K562 (cell line): Measurements from ENCODE around the gene SPEF1. TPM values are rescaled to one million over a fixed set of nuclear protein-coding genes. Genes with fewer than 3 reads are reported as not detected.

Experiments
- ATAC-seq: fragments of 200-7000 bp; cut with Tn5 transposase; 3 replicates; pipeline ENCODE4 v1.9.1; 2020; ENCODE audit warnings: moderate library complexity
- BruUV-seq: library from RNA; stranded (reverse); fragments of 400-500 nt; replicated peaks from 2 replicates; lab custom pipeline; 2021; lab: Mats Ljungman, UMichigan
- CTCF ChIA-PET: fragments of 300-600 bp; formaldehyde crosslinking; extraction: SDS; loops from one replicate; lab custom pipeline; 2021; ENCODE audit warnings: low intra/inter-chr PET ratio; lab: Yijun Ruan, JAX
- POLR2A ChIA-PET: fragments of 300-600, 350-650 bp; sonication (Branson Sonifier 250); formaldehyde crosslinking; extraction: SDS; loops from one replicate; lab custom pipeline; 2021; ENCODE audit warnings: antibody characterized with exemption, inconsistent platforms; lab: Yijun Ruan, JAX
- DNase-seq, 4 experiments: peaks; one replicate each; pipeline versions ENCODE4 v3.0.0 to v3.0.0-alpha.2; 2011 to 2018; ENCODE audit warnings: low spot score in 3 of 4, mixed read lengths in 3 of 4; ENCODE audit errors: extremely low read depth in 1 of 4
- FAIRE-seq: peaks from 2 replicates; lab custom pipeline; 2011; peaks lifted over from hg19 to GRCh38; lab: Jason Lieb, UNC
- H2AFZ ChIP-seq: 2 replicates; pipeline ENCODE4 v1.6.0; 2011; ENCODE audit warnings: low read depth, low read length, control low read depth, inconsistent platforms
- H3K27ac ChIP-seq: fragments of 200-600 bp; 3 replicates; pipeline ENCODE4 v1.8.0; 2011; ENCODE audit warnings: low read depth, mild to moderate bottlenecking, control low read depth, inconsistent platforms, low read length, moderate library complexity, mixed read lengths; ENCODE audit errors: extremely low read depth
- H3K27me3 ChIP-seq, 2 experiments: fragments of 300-600 bp in 1 of 2; 2 replicates in 1 of 2; 3 replicates in 1 of 2; pipeline versions ENCODE4 v1.6.0 to v1.8.0; 2011; ENCODE audit warnings: inconsistent platforms in 2 of 2, low read length in 2 of 2, mild to moderate bottlenecking in 1 of 2, mixed read lengths in 1 of 2, moderate library complexity in 1 of 2; ENCODE audit not compliant: control insufficient read depth in 2 of 2, insufficient read depth in 2 of 2
- H3K36me3 ChIP-seq: fragments of 300-600 bp; 3 replicates; pipeline ENCODE4 v1.8.0; 2011; ENCODE audit warnings: mild to moderate bottlenecking, low read length, inconsistent platforms; ENCODE audit not compliant: control insufficient read depth, insufficient read depth
- H3K4me1 ChIP-seq, 2 experiments: fragments of 200-600 bp in 1 of 2; replicated peaks in 1 of 2; 2 replicates in 1 of 2; 3 replicates in 1 of 2; pipeline versions ENCODE4 v1.5.1 to v1.8.0; 2011; ENCODE audit warnings: inconsistent platforms in 2 of 2, low read length in 2 of 2, mild to moderate bottlenecking in 1 of 2, mixed read lengths in 1 of 2, moderate library complexity in 1 of 2; ENCODE audit not compliant: control insufficient read depth in 2 of 2, insufficient read depth in 2 of 2
- H3K4me2 ChIP-seq: 2 replicates; pipeline ENCODE4 v1.6.1; 2011; ENCODE audit warnings: low read length, control low read depth, inconsistent platforms, mixed read lengths; ENCODE audit not compliant: insufficient read depth
- H3K4me3 ChIP-seq: fragments of 200-600 bp; sonication (generic), shearing (Covaris generic); 2 replicates; pipeline ENCODE4 v1.5.1; 2016; ENCODE audit warnings: control low read depth, inconsistent platforms
- H3K79me2 ChIP-seq: fragments of 200-600 bp; 3 replicates; pipeline ENCODE4 v1.8.0; 2011; ENCODE audit warnings: low read length, inconsistent platforms; ENCODE audit not compliant: control insufficient read depth, insufficient read depth
- H3K9ac ChIP-seq, 2 experiments: 2 replicates each; pipeline versions ENCODE4 v1.6.0 to v1.6.1; 2011; ENCODE audit warnings: low read depth in 2 of 2, low read length in 2 of 2, control low read depth in 1 of 2, inconsistent platforms in 1 of 2, mild to moderate bottlenecking in 1 of 2, mixed read lengths in 1 of 2; ENCODE audit not compliant: insufficient read depth in 1 of 2
- H3K9me1 ChIP-seq: one replicate; pipeline ENCODE4 v1.6.0; 2011; ENCODE audit warnings: inconsistent platforms, mild to moderate bottlenecking, low read length, moderate library complexity; ENCODE audit not compliant: control insufficient read depth, insufficient read depth
- H3K9me3 ChIP-seq: replicated peaks from 2 replicates; pipeline ENCODE4 v1.5.1; 2011; ENCODE audit warnings: low read depth, low read length, inconsistent platforms; ENCODE audit not compliant: control insufficient read depth, insufficient read depth
- H4K20me1 ChIP-seq: replicated peaks from 2 replicates; pipeline ENCODE4 v1.6.1; 2011; ENCODE audit warnings: low read length, inconsistent platforms, mixed read lengths; ENCODE audit not compliant: control insufficient read depth, insufficient read depth
- ADNP ChIP-seq: fragments of 200-800 bp; sonication (Bioruptor generic); IDR thresholded peaks from 2 replicates; pipeline ENCODE4 v1.6.1; 2016; ENCODE audit warnings: missing genetic modification characterization, missing compliant biosample characterization
- ATF6 ChIP-seq: sonication (generic); formaldehyde crosslinking; IDR thresholded peaks from 2 replicates; pipeline ENCODE4 v1.4.0; 2020; ENCODE audit warnings: mild to moderate bottlenecking, missing genetic modification reagents
- E2F1 ChIP-seq: sonication (generic); formaldehyde crosslinking; IDR thresholded peaks from 2 replicates; pipeline ENCODE4 v1.8.1; 2023; ENCODE audit warnings: mild to moderate bottlenecking, missing genetic modification reagents, moderate library complexity
- ETV6 ChIP-seq, 3 experiments: fragments of 150-350 bp in 1 of 3; sonication (generic) in 1 of 3; formaldehyde crosslinking in 1 of 3; IDR thresholded peaks; 2 replicates each; pipeline versions ENCODE4 v1.6.1 to v1.8.0; 2014 to 2022; ENCODE audit warnings: borderline replicate concordance in 2 of 3, low read depth in 2 of 3, antibody characterized with exemption in 1 of 3, low read length in 1 of 3, mild to moderate bottlenecking in 1 of 3, missing genetic modification reagents in 1 of 3
- FOXK1 ChIP-seq: sonication (generic); formaldehyde crosslinking; IDR thresholded peaks from 2 replicates; pipeline ENCODE4 v1.8.0; 2022; ENCODE audit warnings: missing genetic modification reagents, mild to moderate bottlenecking, borderline replicate concordance
- GATAD2B ChIP-seq: fragments of 450-650 bp; IDR thresholded peaks from 2 replicates; pipeline ENCODE4 v1.6.1; 2017; ENCODE audit warnings: mild to moderate bottlenecking, borderline replicate concordance
- HNRNPL ChIP-seq: fragments of 200-400 bp; formaldehyde crosslinking; IDR thresholded peaks from 2 replicates; pipeline ENCODE4 v1.6.1; 2017; ENCODE audit warnings: low read depth, mild to moderate bottlenecking, low read length
- MAZ ChIP-seq, 2 experiments: fragments of 450-650 bp in 1 of 2; sonication (generic) in 1 of 2; formaldehyde crosslinking; IDR thresholded peaks in 1 of 2; conservative IDR thresholded peaks in 1 of 2; 2 replicates each; pipeline versions ENCODE4 v1.4.0 to v1.5.0; 2020; ENCODE audit warnings: mild to moderate bottlenecking in 1 of 2, missing genetic modification reagents in 1 of 2
- MYBL2 ChIP-seq, 2 experiments: fragments of 450-650 bp in 1 of 2; sonication (generic) in 1 of 2; formaldehyde crosslinking in 1 of 2; IDR thresholded peaks; 2 replicates each; pipeline versions ENCODE4 v1.6.1 to v1.8.1; 2017 to 2022; ENCODE audit warnings: borderline replicate concordance in 1 of 2, inconsistent platforms in 1 of 2, low read depth in 1 of 2, mild to moderate bottlenecking in 1 of 2, missing genetic modification reagents in 1 of 2, moderate library complexity in 1 of 2
- NBN ChIP-seq: fragments of 450-650 bp; IDR thresholded peaks from 2 replicates; pipeline ENCODE4 v1.6.1; 2016; ENCODE audit warnings: low read depth, mild to moderate bottlenecking
- NCOA4 ChIP-seq: fragments of 450-650 bp; IDR thresholded peaks from 2 replicates; pipeline ENCODE4 v1.6.1; 2018; ENCODE audit warnings: mild to moderate bottlenecking; ENCODE audit not compliant: partially characterized antibody
- POLR2AphosphoS2 ChIP-seq: IDR thresholded peaks from 2 replicates; pipeline ENCODE4 v1.6.1; 2012; ENCODE audit warnings: low read length, improper control_type of control experiment
- POLR3G ChIP-seq: IDR thresholded peaks from 2 replicates; pipeline ENCODE4 v1.6.1; 2011; ENCODE audit not compliant: insufficient read length, insufficient replicate concordance; ENCODE audit errors: extremely low read depth
- RUNX1 ChIP-seq: sonication (generic); IDR thresholded peaks from 2 replicates; pipeline ENCODE4 v1.6.1; 2016; ENCODE audit warnings: antibody characterized with exemption, low read depth
- SAFB ChIP-seq: fragments of 200-400 bp; formaldehyde crosslinking; IDR thresholded peaks from 2 replicates; pipeline ENCODE4 v1.6.1; 2017; ENCODE audit warnings: low read depth, low read length, borderline replicate concordance
- TBP ChIP-seq: optimal IDR thresholded peaks from 2 replicates; pipeline ENCODE3; 2011; ENCODE audit warnings: low read depth, low read length, improper control_type of control experiment
- ZNF197 ChIP-seq: fragments of 200-800 bp; sonication (Bioruptor generic); IDR thresholded peaks from 2 replicates; pipeline ENCODE4 v1.6.1; 2016; ENCODE audit warnings: low read depth, missing genetic modification characterization, missing compliant biosample characterization
- ZNF384 ChIP-seq: IDR thresholded peaks from 2 replicates; pipeline ENCODE4 v1.6.1; 2012; ENCODE audit warnings: low read depth, low read length, improper control_type of control experiment
- ZNF507 ChIP-seq: conservative IDR thresholded peaks from 2 replicates; pipeline ENCODE4 v1.6.1; 2017; ENCODE audit warnings: missing genetic modification characterization, missing compliant biosample characterization
- WGBS: fragments of 100-300 bp; shearing (Covaris generic); methylation state at CpG from one replicate; pipeline ENCODE4 v1.1.6; 2016; ENCODE audit warnings: low coverage, mixed read lengths; ENCODE audit not compliant: insufficient coverage; ENCODE audit errors: missing lambda C conversion rate; 5-methylcytosine and 5-hydroxymethylcytosine counted together
- in situ Hi-C: fragments of 300-500 bp; cut with MboI; formaldehyde crosslinking; loops from 4 replicates; pipeline ENCODE4 v1.15.0; 2018; ENCODE audit warnings: inconsistent platforms, mixed read lengths
- intact Hi-C: fragments of 100-400 bp; cut with micrococcal nuclease; formaldehyde crosslinking; loops from 2 replicates; pipeline ENCODE4 v1.14.2; 2022
- polyA plus RNA-seq, 8 experiments: library from polyadenylated mRNA; depleted of rRNA in 4 of 8; stranded (reverse) in 5 of 8; unstranded in 3 of 8; fragments of >200 nt; fragmentation: Nextera tagmentation in 2 of 8; fragmentation: Illumina TruSeq in 1 of 8; extraction: Ambion mirVana in 2 of 8; extraction: Trizol in 1 of 8; gene quantifications; 2 replicates each; pipeline versions ENCODE4 v1.2.1 to v1.2.3, GENCODE V29; 2011 to 2014; ENCODE audit warnings: inconsistent platforms in 1 of 8, missing spikeins in 1 of 8
- total RNA-seq, 7 experiments: library from RNA; depleted of rRNA in 6 of 7; stranded (reverse); fragments of >200 nt in 6 of 7; fragmentation: Illumina TruSeq in 2 of 7; extraction: Trizol in 2 of 7; gene quantifications; 2 replicates each; pipeline versions ENCODE4 v1.2.1 to v1.2.3, GENCODE V29; 2011 to 2021; ENCODE audit warnings: low replicate concordance in 1 of 7
- TF ChIP-seq, protein P1 (sequence below): fragments of 250-450 bp; sonication (Bioruptor Pico); IDR thresholded peaks from 2 replicates; pipeline ENCODE4 v1.8.0; 2021; ENCODE audit warnings: moderate library complexity, mild to moderate bottlenecking, inconsistent platforms

The SPEF1 gene
- total and polyA plus RNA-seq, 9 of the 15 experiments (the other 6 are each of a cell fraction or from before 2014, with no cell fraction given): not detected

DNA sequence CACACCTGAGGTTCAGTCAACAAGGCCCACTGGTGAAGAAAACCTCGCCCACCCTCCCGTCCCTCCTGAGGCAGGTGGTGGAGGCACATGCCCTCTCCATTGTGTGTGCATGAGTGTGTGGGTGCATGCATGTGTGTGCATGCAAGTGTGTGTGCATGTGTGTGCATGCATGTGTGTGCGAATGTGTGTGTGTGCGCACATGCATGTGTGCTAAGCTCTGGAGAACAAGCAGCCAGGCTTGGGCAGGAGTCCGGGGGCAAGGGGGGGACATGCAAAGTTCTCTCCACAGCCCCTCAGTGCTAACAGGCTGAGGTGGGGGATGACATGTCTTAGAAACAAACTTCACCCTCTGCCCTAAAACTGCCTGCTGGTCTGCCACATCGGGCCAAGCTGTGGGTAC, 51.9 kb downstream of the SPEF1 start:
- DNase-seq (no peak), ATAC-seq (no peak), FAIRE-seq (no peak)
- Histone ChIP-seq H2AFZ (no peak overlapping the region), H3K4me3 (no peak overlapping the region), H4K20me1 (no peaks in the 10 kb centered on the region), H3K27me3 (peaks cover 4 to 34% of the 10 kb centered on the region in 2 experiments; a peak in 3 of 5 replicates), H3K9me3 (no peaks in the 10 kb centered on the region), H3K4me2 (no peak overlapping the region), H3K9ac (no peak overlapping the region), H3K79me2 (no peaks in the 10 kb centered on the region), H3K36me3 (no peaks in the 10 kb centered on the region), H3K9me1 (no peaks in the 10 kb centered on the region), H3K4me1 (peaks cover 8 to 13% of the 10 kb centered on the region in 2 experiments; a peak in 4 of 5 replicates), H3K27ac (no peak overlapping the region)
- TF ChIP-seq POLR2AphosphoS2 (no peak), TBP (no peak), E2F1 (CRISPR knock-in tag) (no peak), RUNX1 (no peak), ZNF197 (no peak), ETV6 (IDR thresholded peaks at IDR 0.05; ENCODE audit: borderline replicate concordance in 1 of 2, low read depth in 2 of 2, low read length in 1 of 2) (no peak), ETV6 (CRISPR knock-in tag; IDR thresholded peaks at IDR 0.05; ENCODE audit: borderline replicate concordance) (no peak), ADNP (no peak), ZNF384 (no peak), FOXK1 (CRISPR knock-in tag) (no peak), SAFB (no peak), NBN (no peak), ATF6 (CRISPR knock-in tag) (no peak), GATAD2B (no peak), ZNF507 (tag) (no peak), MYBL2 (IDR thresholded peaks at IDR 0.05; ENCODE audit: low read depth) (no peak), MYBL2 (CRISPR knock-in tag; IDR thresholded peaks at IDR 0.05; ENCODE audit: borderline replicate concordance) (no peak), HNRNPL (no peak), NCOA4 (no peak), MAZ (CRISPR knock-in tag; conservative IDR thresholded peaks at IDR 0.05 in 1 of 2, IDR thresholded peaks at IDR 0.05 in 1 of 2) (no peak), POLR3G (no peak)
- TF ChIP-seq, protein P1, sequence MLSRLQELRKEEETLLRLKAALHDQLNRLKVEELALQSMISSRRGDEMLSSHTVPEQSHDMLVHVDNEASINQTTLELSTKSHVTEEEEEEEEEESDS: no peak
- no TSS peak for BruUV-seq
- ChIA-PET POLR2A (interaction anchor here (0.6 kb wide), 1 partner anchor 52 kb away, joined by 3 read pairs; the partner anchor contains the start of gene SPEF1), CTCF (no interaction called here)
- 13% methylated on average over 1 of the region's 6 CpGs for WGBS
- intact Hi-C loops (no loop called here), in situ Hi-C loops (no loop called here)
